AG04449 (cell line): ENCODE results near the gene RAD51B.

Experiments
- CTCF ChIA-PET: fragments of 350-600 bp; formaldehyde crosslinking; extraction: SDS; loops from one replicate; lab custom pipeline; 2021; ENCODE audit warnings: antibody characterized with exemption; lab: Yijun Ruan, JAX
- POLR2A ChIA-PET: fragments of 400-600, 350-600 bp; formaldehyde crosslinking; extraction: SDS; loops from one replicate; lab custom pipeline; 2020; ENCODE audit warnings: antibody characterized with exemption, inconsistent platforms; lab: Yijun Ruan, JAX
- DNase-seq: peaks from one replicate; pipeline ENCODE4 v3.0.0-alpha.2; 2010; ENCODE audit warnings: low read depth, low spot score
- H3K4me3 ChIP-seq: 2 replicates; pipeline ENCODE4 v1.5.1; 2011; ENCODE audit warnings: low read depth, mild to moderate bottlenecking, control low read depth, low read length
- TF ChIP-seq, protein P1 (sequence below): IDR thresholded peaks from one replicate; pipeline ENCODE4 v1.5.1; 2011; ENCODE audit warnings: mild to moderate bottlenecking, moderate library complexity, low read length, control low read depth, inconsistent platforms; ENCODE audit not compliant: insufficient read depth; ENCODE audit errors: missing control alignments

Gene RAD51B

DNA sequence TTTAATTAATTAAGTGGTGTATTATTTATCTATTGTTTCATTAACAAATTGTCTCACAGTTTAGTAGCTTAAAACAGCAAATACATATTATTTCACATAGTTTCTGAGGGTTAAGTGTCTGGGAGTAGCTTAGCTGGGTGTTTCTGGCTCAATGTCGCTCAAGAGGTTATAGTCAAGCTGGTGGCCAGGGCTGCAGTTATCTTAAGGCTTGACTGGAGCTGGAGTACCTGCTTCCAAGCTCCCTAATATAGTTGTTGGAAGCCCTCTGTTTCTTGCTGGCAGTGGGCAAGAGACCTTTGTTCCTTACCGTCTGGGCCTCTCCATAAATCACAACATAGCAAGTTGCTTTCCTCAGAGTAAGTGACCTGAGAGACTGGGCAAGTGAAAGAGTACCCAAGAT is 66.6 kb downstream of the RAD51B start:
- TF ChIP-seq, protein P1, sequence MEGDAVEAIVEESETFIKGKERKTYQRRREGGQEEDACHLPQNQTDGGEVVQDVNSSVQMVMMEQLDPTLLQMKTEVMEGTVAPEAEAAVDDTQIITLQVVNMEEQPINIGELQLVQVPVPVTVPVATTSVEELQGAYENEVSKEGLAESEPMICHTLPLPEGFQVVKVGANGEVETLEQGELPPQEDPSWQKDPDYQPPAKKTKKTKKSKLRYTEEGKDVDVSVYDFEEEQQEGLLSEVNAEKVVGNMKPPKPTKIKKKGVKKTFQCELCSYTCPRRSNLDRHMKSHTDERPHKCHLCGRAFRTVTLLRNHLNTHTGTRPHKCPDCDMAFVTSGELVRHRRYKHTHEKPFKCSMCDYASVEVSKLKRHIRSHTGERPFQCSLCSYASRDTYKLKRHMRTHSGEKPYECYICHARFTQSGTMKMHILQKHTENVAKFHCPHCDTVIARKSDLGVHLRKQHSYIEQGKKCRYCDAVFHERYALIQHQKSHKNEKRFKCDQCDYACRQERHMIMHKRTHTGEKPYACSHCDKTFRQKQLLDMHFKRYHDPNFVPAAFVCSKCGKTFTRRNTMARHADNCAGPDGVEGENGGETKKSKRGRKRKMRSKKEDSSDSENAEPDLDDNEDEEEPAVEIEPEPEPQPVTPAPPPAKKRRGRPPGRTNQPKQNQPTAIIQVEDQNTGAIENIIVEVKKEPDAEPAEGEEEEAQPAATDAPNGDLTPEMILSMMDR, result no peak
- ChIA-PET CTCF (interaction anchor here (0.8 to 6.8 kb wide), 7 partner anchors 23 to 957 kb away, joined by 3 to 83 read pairs (median 6); no protein-coding TSS in a partner anchor), POLR2A (no interaction called here)
- H3K4me3 ChIP-seq, result no peak overlapping the region
- DNase-seq, result no peak

DNA sequence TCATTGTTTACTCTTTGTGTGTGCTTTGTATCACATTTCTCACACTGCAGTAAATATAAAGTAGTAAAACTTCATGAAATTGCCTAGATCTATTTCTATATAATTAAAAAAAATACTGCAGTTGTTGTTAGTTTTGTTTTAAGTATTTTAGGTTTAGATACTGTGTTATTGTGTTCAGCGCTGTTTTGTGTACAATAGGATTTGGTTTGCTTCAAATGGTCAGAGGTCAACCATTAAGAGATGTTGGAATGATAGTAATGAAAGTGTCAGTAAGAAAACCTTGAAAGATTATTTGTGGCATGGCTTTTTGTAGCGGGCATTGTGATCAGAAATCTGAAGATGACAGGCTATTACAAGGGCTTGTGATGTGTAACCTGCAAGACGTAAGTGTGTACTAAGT is 67.9 kb downstream of the RAD51B start:
- CTCF ChIA-PET, result interaction anchor here (6.5 to 6.8 kb wide), 2 partner anchors 930 to 956 kb away, joined by 72 to 83 read pairs; no protein-coding TSS in a partner anchor
- POLR2A ChIA-PET, result no interaction called here
- TF ChIP-seq, protein P1, result no peak

DNA sequence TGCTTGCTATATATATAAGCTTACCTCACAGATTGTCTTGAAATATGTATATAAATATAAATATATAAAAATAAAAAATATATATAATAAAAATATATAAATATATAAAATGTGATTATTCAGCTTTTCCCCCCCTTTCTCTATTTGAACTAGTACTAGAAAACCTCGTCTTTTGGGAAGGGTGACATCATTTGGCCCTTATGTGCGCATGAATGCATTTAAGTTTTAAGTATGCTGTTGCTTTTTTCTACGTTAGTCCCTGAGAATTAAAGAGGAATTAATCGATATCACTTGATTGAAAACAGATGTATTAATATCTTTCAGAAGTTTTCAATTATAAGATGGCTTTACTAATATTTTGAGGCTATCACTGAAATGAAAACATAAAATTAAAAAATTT is 69.9 kb downstream of the RAD51B start:
- no peak overlapping the region for H3K4me3 ChIP-seq
- TF ChIP-seq, protein P1, result no peak
- ChIA-PET POLR2A (no interaction called here), CTCF (interaction anchor here (1.0 kb wide), 1 partner anchor 936 kb away, joined by 3 read pairs; no protein-coding TSS in a partner anchor)
- no peak for DNase-seq

More for the DNA sequence above, 67.9 kb downstream of the RAD51B start:
- H3K4me3 ChIP-seq, result no peak overlapping the region
- no peak for DNase-seq

DNA sequence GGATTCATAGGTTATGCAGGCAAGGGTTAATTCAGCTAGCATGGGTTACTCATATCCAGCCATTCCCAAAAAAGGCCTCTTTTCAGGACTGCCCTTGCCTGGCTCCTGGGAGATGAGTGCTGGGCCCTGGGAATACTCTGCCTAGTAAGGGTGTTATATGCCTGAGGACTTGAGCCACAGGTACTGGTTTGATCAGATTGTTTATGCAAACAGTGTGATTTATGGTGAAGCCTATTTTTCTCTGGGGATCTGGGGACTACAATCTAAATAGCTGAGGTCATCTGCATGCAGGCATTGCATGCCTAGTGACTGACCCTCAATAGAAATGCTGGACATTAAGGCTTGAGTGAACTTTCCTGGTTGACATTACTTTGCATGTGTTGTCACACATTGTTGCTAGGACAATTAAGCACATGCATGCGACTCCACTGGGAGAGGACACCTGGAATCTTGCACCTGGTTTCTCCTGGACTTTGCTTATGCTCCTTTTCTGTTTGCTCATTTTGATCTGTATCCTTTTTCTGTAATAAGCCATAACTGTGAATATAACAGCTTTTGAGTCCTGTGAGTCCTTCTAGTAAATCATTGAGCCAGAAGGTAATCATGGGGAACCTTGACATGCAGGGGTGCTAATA is 73.0 kb downstream of the RAD51B start:
- DNase-seq, result no peak
- CTCF ChIA-PET, result interaction anchor here (1.7 to 6.6 kb wide), 2 partner anchors 10 kb away, joined by 4 to 49 read pairs; no protein-coding TSS in a partner anchor
- no peak overlapping the region for H3K4me3 ChIP-seq
- TF ChIP-seq, protein P1, result no peak
- POLR2A ChIA-PET, result no interaction called here

DNA sequence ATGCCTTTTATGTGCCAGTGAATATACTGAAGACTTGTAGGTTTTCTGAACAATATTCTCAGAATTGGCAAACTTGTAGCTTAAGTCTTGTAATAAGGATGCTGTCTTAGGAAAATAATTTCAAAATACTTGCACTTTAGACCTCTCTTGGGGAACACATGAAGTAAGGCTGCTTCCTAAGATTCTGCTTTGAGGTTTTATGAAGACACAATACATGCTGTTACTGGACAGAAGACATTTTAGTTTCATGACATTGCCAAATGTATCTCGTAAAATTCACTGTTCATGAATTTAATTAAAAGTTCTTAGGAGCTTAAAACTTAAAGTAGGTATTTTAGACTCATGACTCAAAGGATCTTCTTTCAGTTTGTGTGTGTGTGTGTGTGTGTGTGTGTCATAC is 80.7 kb downstream of the RAD51B start:
- TF ChIP-seq, protein P1, result no peak

DNA sequence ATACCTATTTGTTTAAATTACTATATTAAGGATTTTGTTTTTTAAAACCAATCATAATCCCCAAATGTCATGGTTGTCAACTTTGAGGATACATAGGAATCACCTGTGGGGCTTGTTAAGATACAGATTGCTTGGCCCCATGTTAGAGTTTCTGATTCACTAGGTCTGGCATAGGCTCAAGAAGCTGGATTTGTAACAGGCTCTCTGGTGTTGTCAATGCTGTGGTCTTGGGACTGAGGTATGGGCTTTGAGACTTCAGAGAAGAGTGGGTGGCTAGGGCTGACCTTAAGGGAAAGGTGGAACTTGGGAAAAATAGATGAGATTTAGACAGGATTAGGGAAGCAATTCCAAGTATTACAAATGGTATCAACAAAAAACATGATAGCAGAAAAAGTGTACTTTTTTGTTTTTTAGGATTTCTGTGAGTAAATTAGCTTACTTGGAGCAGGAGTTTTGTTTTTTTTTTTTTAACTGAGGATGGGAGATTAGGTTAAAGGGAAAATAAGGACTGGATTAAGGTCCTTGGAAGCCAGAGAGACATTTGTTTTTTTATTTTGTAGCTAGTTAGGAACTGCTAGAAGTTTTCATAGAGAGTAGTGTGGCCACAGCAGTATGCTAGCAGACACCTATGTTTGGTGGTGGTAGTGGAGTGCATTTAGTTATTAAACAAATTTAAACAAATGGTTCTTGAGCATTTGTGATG is 88.6 kb downstream of the RAD51B start:
- TF ChIP-seq, protein P1, result no peak
- POLR2A ChIA-PET, result no interaction called here
- DNase-seq, result no peak
- H3K4me3 ChIP-seq, result no peak overlapping the region
- CTCF ChIA-PET, result interaction anchor here (0.9 to 1.6 kb wide), 4 partner anchors 22 to 936 kb away, joined by 3 to 6 read pairs (median 4); no protein-coding TSS in a partner anchor

More for the DNA sequence above, 80.7 kb downstream of the RAD51B start:
- ChIA-PET POLR2A (no interaction called here), CTCF (interaction anchor here (1.2 to 1.8 kb wide), 5 partner anchors 13 to 917 kb away, joined by 4 to 7 read pairs (median 6); no protein-coding TSS in a partner anchor)
- H3K4me3 ChIP-seq, result no peak overlapping the region
- no peak for DNase-seq
